Spleen (tissue), 7 donors: Measurements from ENCODE around the gene TRIM60.
"Not testable (repeated sequence)": the region's sequence is repeated elsewhere in the genome, so short reads cannot be mapped to it uniquely, and the experiment has no call there.

Experiments used
- CTCF ChIP-seq, 11 experiments: fragments of 200-600 bp in 7 of 11; fragments of 450-650 bp in 4 of 11; sonication (generic) in 4 of 11; IDR thresholded peaks in 8 of 11; conservative IDR thresholded peaks in 3 of 11; 1 replicate in 7 of 11; 2 replicates in 4 of 11; pipeline versions ENCODE4 v1.4.0 to v1.8.0; 2016 to 2021; ENCODE audit warnings: antibody characterized with exemption in 11 of 11, inconsistent platforms in 4 of 11, mild to moderate bottlenecking in 1 of 11
- POLR2A ChIP-seq, 3 donors: fragments of 450-650 bp; IDR thresholded peaks; one replicate each; pipeline ENCODE4 v1.5.1; 2017; ENCODE audit warnings: antibody characterized with exemption in 3 of 3, mild to moderate bottlenecking in 1 of 3
- POLR2AphosphoS5 ChIP-seq, 3 donors: sonication (generic); formaldehyde crosslinking; IDR thresholded peaks; one replicate each; pipeline ENCODE4 v1.5.1; 2017; ENCODE audit warnings: antibody characterized with exemption in 3 of 3
- donor health status: DM: no; HTN: no; CAD: no; lungs with moderate emphysema.
- donor health status: DM: no; HTN: no; CAD: no.
- donor health status: DM: no; HTN: no; CAD: no.

GRCh38 chr4:165025782-165026181, 6.0 kb upstream of the TRIM60 start:
- TF ChIP-seq CTCF (IDR thresholded peaks at IDR 0.05 in 8 of 11, conservative IDR thresholded peaks at IDR 0.05 in 3 of 11); POLR2A (IDR thresholded peaks at IDR 0.05); POLR2AphosphoS5 (IDR thresholded peaks at IDR 0.05): not testable (repeated sequence)
